ENCODE measurements around the gene DENND5B.

DNA sequence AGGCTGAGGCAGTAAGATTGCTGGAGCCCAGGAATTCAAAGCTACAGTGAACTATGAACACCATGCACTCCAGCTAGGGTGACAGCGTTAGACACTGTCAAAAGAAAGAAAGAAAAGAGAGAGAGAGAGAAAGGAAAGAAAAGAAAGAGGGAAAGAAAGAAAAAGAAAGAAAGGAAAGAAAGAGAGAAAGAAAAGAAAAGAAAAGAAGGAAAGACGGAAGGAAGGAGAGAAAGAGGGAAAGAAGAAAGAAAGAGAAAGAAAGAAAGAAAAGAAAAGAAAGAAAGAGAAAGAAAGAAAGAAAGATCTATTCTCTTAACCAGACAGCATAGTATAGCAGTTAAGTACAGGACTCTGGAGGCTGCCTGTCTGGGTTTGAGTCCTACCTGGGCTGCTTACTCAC, 21.9 kb upstream of the DENND5B start:
- TF ChIP-seq EP300 (IDR thresholded peaks at IDR 0.05; ENCODE audit: low read depth) (no peak), POLR2A (IDR thresholded peaks at IDR 0.05) (no peak)
- TF ChIP-seq, protein P1, sequence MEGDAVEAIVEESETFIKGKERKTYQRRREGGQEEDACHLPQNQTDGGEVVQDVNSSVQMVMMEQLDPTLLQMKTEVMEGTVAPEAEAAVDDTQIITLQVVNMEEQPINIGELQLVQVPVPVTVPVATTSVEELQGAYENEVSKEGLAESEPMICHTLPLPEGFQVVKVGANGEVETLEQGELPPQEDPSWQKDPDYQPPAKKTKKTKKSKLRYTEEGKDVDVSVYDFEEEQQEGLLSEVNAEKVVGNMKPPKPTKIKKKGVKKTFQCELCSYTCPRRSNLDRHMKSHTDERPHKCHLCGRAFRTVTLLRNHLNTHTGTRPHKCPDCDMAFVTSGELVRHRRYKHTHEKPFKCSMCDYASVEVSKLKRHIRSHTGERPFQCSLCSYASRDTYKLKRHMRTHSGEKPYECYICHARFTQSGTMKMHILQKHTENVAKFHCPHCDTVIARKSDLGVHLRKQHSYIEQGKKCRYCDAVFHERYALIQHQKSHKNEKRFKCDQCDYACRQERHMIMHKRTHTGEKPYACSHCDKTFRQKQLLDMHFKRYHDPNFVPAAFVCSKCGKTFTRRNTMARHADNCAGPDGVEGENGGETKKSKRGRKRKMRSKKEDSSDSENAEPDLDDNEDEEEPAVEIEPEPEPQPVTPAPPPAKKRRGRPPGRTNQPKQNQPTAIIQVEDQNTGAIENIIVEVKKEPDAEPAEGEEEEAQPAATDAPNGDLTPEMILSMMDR (IDR thresholded peaks at IDR 0.05): no peak
